ENCODE data around the gene POLD2.

Gene POLD2

GRCh38 chr7:44067064-44067951 lies 56.0 kb downstream of the POLD2 start:
- TF ChIP-seq, protein P1, sequence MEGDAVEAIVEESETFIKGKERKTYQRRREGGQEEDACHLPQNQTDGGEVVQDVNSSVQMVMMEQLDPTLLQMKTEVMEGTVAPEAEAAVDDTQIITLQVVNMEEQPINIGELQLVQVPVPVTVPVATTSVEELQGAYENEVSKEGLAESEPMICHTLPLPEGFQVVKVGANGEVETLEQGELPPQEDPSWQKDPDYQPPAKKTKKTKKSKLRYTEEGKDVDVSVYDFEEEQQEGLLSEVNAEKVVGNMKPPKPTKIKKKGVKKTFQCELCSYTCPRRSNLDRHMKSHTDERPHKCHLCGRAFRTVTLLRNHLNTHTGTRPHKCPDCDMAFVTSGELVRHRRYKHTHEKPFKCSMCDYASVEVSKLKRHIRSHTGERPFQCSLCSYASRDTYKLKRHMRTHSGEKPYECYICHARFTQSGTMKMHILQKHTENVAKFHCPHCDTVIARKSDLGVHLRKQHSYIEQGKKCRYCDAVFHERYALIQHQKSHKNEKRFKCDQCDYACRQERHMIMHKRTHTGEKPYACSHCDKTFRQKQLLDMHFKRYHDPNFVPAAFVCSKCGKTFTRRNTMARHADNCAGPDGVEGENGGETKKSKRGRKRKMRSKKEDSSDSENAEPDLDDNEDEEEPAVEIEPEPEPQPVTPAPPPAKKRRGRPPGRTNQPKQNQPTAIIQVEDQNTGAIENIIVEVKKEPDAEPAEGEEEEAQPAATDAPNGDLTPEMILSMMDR (IDR thresholded peaks at IDR 0.05; ENCODE audit: low read depth, low read length): no peak
- no peak overlapping the region for H3K4me3 ChIP-seq (ENCODE audit: low read depth, low read length)

GRCh38 chr7:44066494-44067063 lies 56.8 kb downstream of the POLD2 start:
- TF ChIP-seq, protein P1 (IDR thresholded peaks at IDR 0.05; ENCODE audit: low read depth, low read length): no peak
- H3K4me3 ChIP-seq (ENCODE audit: low read depth, low read length): no peak overlapping the region

- TF ChIP-seq, protein P1 (IDR thresholded peaks at IDR 0.05; ENCODE audit: low read depth, low read length): no peak
- no peak overlapping the region for H3K4me3 ChIP-seq (ENCODE audit: low read depth, low read length)
Observed at GRCh38 chr7:44066111-44066460, 57.3 kb downstream of the POLD2 start.

DNA sequence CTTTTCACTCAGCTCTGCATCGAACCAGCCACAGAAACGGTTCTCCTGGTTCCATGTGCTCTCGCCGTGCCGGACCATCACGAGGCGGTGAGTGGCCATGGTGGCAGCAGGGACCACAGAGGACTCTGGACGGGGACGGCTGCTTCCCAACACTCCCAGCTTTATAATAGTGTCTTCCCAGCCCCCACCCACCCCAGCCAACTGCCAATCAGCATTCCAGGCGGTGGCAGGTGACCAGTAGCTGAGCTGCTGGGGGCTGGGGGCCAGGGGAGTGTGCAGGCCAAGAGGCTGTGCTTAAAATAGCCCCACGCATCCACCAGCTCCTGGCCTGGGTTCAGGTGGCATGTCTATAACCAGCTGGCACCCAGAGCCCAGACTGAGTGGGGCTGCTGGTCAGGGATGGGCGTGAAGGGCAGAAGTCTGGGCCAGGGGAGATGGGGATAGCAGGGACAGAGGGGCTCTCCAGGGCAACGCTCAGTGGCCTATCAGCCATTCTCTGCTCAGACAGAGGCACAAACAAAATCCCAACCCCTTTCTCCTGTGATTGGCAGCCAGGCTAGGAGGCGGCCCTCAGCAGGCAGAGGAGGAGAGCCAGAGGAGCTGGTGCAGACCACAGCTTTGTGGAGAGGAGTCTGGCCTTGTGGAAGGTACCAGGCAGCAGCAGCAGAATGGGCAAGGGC lies 57.8 kb downstream of the POLD2 start, which contains the start of gene PGAM2:
Gene PGAM2 (minus strand): TSS at position 137 of the 680 bp plus-strand sequence. CDS start 38 bp downstream, at position 99.
- TF ChIP-seq, protein P1 (IDR thresholded peaks at IDR 0.05; ENCODE audit: low read depth, low read length): no peak
- H3K4me3 ChIP-seq (ENCODE audit: low read depth, low read length): no peak within 1 kb of the TSS

GRCh38 chr7:44064791-44065430 lies 58.4 kb downstream of the POLD2 start:
- TF ChIP-seq, protein P1 (IDR thresholded peaks at IDR 0.05; ENCODE audit: low read depth, low read length): no peak
- H3K4me3 ChIP-seq (ENCODE audit: low read depth, low read length): no peak overlapping the region

All from WI38 (cell line).